Activated naive CD4-positive, alpha-beta T cell treated with anti-CD3 and anti-CD28 coated beads, Interleukin-2, amount 50 U/mL, for 16 hours (primary cell): Measurements from ENCODE around the gene RAD51B.
"Not testable (repeated sequence)": the region's sequence is repeated elsewhere in the genome, so short reads cannot be mapped to it uniquely, and the experiment has no call there.

Source experiments
- DNase-seq: peaks from one replicate; pipeline ENCODE4 v3.0.0-alpha.2; 2020

RAD51B gene

GRCh38 chr14:68085742-68086141, 266.2 kb downstream of the RAD51B start:
- DNase-seq, result no peak

DNA sequence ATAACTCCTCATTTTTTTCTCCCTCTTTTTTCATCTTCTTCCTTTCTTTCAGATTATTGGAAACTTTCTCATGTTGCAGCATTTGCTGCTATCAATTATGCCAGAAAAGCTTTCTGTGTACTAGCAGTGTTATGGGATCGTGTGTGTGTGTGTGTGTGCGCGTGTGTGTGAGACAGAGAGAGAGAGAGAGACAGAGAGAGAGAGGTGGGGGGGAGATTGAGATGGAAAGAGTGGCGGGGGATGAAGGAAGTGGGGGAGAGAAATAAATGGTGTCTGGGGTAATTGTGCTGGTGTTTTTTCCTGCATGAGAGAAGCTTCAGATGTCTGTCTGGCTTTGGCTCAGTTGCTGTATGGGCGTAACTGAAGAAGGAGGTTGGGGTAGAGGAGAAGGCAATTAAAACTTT, 268.9 kb downstream of the RAD51B start:
- DNase-seq, result no peak

GRCh38 chr14:68089146-68089731, 269.7 kb downstream of the RAD51B start:
- no peak for DNase-seq

DNA sequence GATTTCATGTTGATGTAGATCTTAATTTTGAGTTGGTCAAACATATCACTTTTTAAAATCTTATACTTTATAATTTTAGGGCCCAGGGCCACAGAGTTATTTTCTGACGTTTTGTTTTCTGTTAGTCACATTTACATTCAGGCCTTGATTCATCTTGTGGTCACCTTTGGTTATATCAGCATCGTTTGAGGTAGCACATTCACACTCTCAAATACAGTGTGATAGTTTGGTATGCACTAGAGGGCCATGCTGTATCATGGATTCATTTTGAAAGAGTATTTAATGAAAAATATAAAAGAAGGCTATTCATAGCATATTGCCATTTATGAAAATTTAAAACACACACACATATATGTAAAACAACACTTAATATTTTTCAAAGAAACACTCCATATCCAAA, 274.6 kb downstream of the RAD51B start:
- DNase-seq, result no peak

DNA sequence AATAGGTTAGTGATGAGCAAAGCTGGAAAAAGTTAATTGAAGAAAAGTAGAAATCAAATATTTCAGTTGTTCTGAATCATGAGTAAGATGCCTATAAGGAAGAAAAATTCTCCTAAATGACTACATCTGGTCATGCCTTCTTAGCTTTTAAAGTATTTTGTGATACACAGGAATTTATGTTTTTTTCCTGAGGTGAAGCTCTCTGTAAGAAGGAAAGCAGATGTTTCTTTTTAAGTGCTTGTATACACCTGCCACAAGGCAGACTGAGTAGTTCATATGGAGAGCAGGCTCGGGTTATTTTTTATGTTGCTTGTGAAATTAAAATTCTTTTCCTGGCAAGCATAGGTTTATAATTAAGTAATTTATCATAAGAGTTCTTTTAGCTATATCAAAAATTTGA, 275.2 kb downstream of the RAD51B start:
- DNase-seq, result no peak

DNA sequence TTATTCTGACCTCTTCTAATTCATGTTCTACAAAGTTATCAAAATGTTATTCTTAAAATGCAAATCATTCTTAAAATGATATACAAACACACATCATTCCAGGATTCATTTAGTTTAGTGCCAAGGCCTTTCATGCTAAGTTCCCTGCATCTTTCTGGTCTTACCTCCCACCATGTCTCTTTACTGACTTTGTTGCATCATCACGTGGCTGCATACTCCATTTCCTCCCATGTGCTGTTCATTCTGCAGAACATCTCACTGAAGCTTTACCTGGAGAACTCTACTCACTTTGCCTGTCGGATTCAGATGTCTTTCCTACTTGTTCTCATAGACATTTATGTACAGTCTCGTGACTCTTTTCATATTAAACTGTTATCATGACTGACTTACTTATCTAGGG, 278.1 kb downstream of the RAD51B start:
- DNase-seq, result no peak

GRCh38 chr14:68098834-68099233, 279.3 kb downstream of the RAD51B start:
- DNase-seq, result no peak

DNA sequence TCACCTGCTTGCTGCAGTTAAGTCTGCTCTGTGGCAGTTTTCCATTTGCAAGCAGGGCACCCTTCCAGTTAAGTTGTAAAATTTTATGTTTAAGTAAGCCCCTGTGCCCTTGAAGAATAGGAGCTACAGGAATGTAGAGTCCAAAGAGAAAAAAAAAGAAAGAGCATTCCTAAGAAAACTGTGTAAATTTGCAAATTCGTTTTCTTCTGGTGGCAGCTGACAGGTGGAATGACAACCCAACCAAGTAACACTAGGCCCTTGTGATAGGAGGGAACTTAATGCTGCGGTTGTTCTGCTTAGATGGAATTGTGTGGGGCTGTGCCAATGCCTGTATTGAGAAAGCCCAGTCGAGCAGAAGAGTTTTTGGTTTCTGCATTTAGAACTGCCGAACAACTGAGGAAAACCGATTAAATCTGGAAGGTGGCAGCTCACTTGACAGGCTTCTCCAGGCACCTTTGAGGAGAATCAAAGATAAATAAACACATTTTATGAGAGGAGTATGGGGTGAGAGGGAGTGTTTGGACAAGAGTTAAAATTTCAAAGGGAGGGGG, 280.0 kb downstream of the RAD51B start:
- DNase-seq, result no peak

DNA sequence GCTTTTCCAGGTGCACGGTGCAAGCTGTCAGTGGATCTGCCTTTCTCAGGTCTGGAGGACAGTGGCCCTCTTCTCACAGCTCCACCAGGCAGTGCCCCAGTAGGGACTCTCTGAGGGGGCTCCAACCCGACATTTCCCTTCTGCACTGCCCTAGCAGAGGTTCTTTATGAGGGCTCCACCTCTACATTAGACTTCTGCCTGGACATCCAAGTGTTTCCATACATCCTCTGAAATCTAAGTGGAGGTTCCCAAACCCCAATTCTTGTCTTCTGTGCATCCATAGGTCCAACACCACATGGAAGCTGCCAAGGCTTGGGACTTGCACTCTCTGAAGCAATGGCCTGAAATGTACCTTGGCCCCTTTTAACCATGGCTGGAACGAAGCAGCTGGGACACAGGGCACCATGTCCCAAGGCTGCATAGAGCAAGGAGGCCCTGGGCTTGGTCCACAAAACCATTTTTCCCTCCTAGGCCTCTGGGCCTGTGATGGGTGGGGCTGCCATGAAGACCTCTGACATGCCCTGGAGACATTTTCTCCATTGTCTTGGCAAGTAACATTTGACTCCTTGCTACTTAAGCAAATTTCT, 282.2 kb downstream of the RAD51B start:
- DNase-seq, result not testable (repeated sequence)

DNA sequence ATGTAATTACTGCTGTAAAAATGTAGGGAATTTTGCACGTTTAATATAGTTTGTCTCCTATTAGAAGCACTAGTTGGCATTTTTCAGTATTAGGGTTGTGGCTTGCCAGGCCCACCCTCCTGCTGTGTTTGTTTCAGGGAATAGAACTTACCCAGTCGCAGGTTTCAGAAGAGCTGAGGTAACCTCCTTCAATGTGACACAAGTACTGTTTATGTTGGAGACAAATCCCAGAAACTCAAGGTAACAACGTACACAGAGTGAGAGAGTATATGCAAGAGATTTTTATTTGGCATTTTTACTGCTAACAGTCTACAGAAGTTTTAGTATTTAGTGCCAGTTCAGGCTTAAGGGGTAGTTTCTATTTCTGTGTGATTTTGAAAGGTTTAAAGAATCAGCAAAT, 284.3 kb downstream of the RAD51B start:
- DNase-seq, result no peak

DNA sequence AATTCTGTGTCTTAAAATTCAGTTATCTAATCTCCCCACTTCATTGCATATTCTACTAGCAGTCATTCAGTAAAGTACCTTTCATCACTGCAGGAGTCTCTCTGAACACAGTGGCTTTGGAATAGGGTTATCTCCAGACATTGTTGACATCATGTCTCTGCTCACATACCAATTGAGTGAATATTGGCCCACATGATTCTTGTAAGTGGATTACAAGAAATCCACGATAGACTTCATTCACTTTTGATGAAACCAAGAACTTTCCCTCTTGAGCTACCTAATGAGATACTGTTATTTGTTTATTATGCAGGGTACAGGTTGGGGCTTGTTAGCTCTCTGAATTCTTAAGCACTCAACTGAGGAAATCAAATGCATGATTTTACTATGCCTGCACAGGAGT, 284.9 kb downstream of the RAD51B start:
- DNase-seq, result no peak

GRCh38 chr14:68105816-68106215, 286.2 kb downstream of the RAD51B start:
- no peak for DNase-seq

- no peak for DNase-seq
These were observed 286.9 kb downstream of the RAD51B start for GRCh38 chr14:68106456-68106855.

DNA sequence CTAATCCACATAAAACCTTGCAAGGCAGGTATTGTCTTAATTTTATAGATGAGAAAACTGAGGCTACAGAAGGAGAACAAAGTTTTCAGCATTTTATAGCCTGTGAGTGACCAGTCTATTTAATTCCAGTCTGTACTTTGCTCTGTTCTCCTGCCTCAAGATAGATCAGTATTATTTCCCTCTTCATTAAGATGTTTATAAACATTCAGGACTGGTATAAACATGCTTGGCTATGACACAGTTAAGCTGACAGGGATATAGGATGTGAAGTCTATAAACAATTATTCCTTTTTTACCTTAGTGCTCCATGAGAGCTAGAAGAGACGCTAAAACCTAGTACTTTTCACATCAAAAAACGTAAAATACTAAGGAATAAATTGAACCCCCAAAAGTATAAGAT, 287.3 kb downstream of the RAD51B start:
- DNase-seq, result no peak

DNA sequence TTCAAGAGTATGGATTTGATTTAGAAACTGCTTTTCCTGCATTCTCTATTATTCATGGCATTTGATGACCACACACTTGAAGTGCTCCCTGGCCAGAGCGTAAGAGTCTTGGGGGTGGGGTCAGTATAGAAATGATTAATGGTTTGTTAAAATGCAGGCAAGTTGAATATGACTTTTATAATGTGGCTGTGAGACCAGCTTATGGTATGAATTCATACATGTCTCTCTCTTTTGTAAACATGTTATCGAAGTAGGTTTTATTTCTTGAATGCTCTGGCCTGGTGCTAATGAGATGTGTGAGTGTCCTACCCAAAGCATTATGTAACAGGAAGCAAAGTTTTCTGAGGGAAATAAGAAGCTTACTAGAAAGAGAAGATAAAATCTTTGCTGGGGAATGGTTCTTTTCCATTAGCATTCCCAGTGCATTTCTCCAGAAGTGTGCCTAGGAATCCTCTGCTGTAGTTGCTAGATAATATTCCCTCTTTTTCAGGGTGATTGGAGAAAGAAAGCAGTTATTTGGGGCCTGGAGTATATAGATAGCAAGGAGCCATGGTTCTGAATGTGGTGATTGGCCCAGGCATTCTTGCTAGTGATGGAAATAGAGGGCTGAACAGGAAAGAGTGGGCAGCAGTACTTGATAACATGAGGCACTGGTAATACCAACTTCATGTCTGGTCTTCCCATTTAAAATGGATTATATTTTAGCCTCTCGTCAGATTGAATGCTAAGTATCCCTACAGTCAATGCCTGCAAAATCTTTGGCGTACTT, 289.7 kb downstream of the RAD51B start:
- DNase-seq, result no peak

DNA sequence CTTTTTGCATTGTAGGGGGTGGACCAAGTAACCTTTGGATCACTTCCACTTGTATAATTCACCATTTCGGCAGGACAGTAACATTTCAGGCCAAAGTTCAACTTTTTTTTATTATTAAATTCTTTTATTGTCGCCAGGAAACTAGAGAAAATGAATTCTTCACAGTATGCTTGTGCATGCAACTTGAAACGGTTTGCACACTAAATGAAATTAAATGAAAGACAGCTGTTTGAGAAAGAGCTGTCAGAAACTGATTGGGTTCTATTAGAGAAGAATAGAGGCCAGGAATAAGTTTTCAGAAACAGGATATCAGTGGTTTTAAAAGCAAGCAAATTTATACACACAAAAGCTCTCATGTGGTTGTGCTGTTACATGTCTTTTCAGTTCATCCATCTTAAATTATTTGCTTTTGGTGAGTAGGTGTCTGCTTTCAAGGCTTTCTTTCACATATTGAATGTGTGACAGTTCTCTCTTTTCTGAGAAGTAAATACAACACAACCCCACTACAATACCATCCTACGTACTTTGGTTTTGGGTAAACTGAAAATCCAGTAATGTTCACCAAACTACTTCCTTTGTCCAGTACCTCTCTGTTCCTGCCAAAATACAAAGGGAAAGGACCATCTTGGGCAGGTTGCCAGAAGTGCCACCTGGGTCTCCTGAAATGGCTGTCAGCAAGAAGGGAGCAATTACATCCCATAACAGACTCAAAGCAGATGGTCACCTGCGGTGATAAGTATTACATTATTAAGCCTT, 291.7 kb downstream of the RAD51B start:
- no peak for DNase-seq

GRCh38 chr14:68111853-68112270, 292.3 kb downstream of the RAD51B start:
- DNase-seq, result no peak

DNA sequence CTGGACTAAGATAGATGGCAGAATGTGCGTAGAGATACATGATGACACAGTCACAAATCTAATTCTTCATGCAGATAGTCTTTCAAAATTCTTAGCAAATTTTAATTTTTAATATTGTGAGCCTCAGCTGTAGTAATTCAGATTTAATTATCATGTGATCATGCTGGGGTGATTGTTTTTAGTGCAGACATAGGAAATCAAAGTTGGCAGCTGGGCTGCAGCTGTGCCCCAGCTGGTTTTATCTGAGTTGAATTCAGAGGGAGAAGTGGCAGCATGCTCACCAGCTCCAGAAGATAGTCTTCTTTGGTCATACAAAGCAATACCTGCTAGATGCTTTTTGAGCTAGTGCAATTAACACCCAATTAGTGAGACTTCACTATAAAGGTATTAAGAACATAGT, 292.9 kb downstream of the RAD51B start:
- DNase-seq, result no peak

GRCh38 chr14:68113343-68113930, 293.9 kb downstream of the RAD51B start:
- DNase-seq, result no peak

DNA sequence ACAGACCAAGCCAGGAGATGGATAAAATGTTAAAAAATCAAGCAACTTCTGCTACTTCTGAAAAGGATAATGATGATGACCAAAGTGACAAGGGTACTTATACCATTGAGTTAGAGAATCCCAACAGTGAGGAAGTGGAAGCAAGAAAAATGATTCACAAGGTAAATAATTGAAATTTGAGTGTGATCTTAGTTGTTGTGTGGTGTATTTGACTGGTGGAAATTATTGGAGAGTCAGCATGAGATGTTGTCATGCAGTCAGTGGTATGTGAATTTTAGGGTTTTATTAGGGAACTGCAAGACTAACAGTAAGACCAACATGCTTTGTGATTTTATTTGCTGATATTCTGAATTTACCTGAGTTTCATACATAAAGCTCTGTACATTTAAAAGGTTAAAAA, 296.4 kb downstream of the RAD51B start:
- not testable (repeated sequence) for DNase-seq

DNA sequence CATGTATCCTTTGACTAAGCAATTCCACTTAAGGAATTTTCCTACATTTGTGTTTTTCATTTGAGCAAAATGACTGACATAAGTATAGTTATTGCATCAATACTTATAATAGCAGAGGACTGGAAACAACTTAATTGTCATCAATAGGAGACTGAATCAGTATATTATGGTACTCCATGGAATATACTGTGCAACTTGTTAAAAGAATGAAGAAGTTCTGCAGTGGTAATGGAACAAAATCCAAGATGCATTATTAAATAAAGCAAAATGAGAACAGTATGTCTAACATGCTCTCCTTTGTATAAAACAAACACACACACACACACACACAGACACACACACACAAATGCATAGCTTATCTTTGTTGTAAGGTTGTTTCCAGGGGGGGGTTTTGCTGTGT, 303.1 kb downstream of the RAD51B start:
- no peak for DNase-seq

DNA sequence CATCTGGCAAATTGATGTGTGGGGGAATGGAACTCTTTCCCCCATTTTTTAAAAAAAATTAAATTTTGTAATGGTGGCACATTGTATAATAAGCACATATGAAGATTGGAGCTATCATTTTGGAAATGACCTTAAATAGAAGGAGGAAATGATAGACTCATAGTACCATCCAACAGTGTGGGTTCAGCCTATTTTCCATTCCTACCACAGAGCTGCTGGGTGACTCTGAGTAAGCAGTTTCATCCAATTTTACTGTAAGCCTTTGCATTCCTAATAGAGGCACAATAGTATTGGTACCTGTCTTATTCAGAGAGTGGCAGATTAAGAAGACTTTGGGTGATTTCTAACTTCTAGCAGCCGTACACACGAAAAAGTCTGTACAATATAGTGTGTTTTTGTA, 304.5 kb downstream of the RAD51B start:
- no peak for DNase-seq
